H1 (cell line): ENCODE data around the gene HOXD12. TPM values are rescaled to one million over a fixed set of nuclear protein-coding genes. Genes with fewer than 3 reads are reported as not detected.
A peak's percentile ranks its signal among the peaks of the same experiment; 100 is the strongest.

ENCODE experiments used
- BACH1 ChIP-seq: IDR thresholded peaks from 2 replicates; pipeline ENCODE4 v1.6.1; 2012; ENCODE audit warnings: low read length, improper control_type of control experiment
- CBX8 ChIP-seq: fragments of 300-800, 300-1000 bp; sonication (generic); IDR thresholded peaks from 2 replicates; pipeline ENCODE4 v1.7.1; 2016; ENCODE audit warnings: low read depth, low read length, borderline replicate concordance
- CEBPB ChIP-seq: IDR thresholded peaks from 2 replicates; pipeline ENCODE4 v1.6.1; 2012; ENCODE audit warnings: low read depth, low read length
- CHD2 ChIP-seq: IDR thresholded peaks from 2 replicates; pipeline ENCODE4 v1.6.1; 2012; ENCODE audit warnings: low read length, improper control_type of control experiment
- CREB1 ChIP-seq: IDR thresholded peaks from 2 replicates; pipeline ENCODE4 v1.6.1; 2012; ENCODE audit warnings: inconsistent platforms
- EGR1 ChIP-seq: IDR thresholded peaks from 2 replicates; pipeline ENCODE4 v1.6.1; 2011; ENCODE audit warnings: low read depth, low read length, borderline replicate concordance
- EP300 ChIP-seq, 2 experiments: IDR thresholded peaks; 1 replicate in 1 of 2; 2 replicates in 1 of 2; pipeline ENCODE4 v1.6.1; 2011 to 2012; ENCODE audit warnings: low read depth in 2 of 2, low read length in 2 of 2, mild to moderate bottlenecking in 2 of 2, borderline replicate concordance in 1 of 2, inconsistent platforms in 1 of 2, moderate library complexity in 1 of 2
- EZH2 ChIP-seq: fragments of 200-600 bp; sonication (generic); IDR thresholded peaks from 2 replicates; pipeline ENCODE4 v1.7.1; 2012; ENCODE audit warnings: low read depth, mild to moderate bottlenecking, moderate library complexity, low read length, inconsistent platforms; ENCODE audit not compliant: severe bottlenecking
- GABPA ChIP-seq: IDR thresholded peaks from 2 replicates; pipeline ENCODE4 v1.6.1; 2011; ENCODE audit warnings: mild to moderate bottlenecking, low read length, moderate library complexity, borderline replicate concordance; ENCODE audit not compliant: insufficient read depth
- GTF2F1 ChIP-seq: IDR thresholded peaks from 2 replicates; pipeline ENCODE4 v1.6.1; 2012; ENCODE audit warnings: low read depth, low read length, improper control_type of control experiment, borderline replicate concordance
- HDAC6 ChIP-seq: IDR thresholded peaks from one replicate; pipeline ENCODE4 v1.7.1; 2012; ENCODE audit warnings: low read depth, mild to moderate bottlenecking, inconsistent platforms, low read length, moderate library complexity
- NANOG ChIP-seq: IDR thresholded peaks from 2 replicates; pipeline ENCODE4 v1.6.1; 2011; ENCODE audit warnings: low read length, low read depth, mild to moderate bottlenecking, inconsistent platforms; ENCODE audit not compliant: insufficient read depth, poor library complexity, severe bottlenecking
- RBBP5 ChIP-seq: IDR thresholded peaks from 2 replicates; pipeline ENCODE4 v1.7.1; 2012; ENCODE audit warnings: low read depth, mild to moderate bottlenecking, inconsistent platforms, low read length, moderate library complexity, borderline replicate concordance
- RFX5 ChIP-seq: IDR thresholded peaks from 2 replicates; pipeline ENCODE4 v1.6.1; 2011; ENCODE audit warnings: low read depth, low read length, improper control_type of control experiment, borderline replicate concordance
- SUZ12 ChIP-seq: fragments of 200-600 bp; sonication (generic); IDR thresholded peaks from 2 replicates; pipeline ENCODE4 v1.6.1; 2012; ENCODE audit warnings: mild to moderate bottlenecking, inconsistent platforms, low read length, moderate library complexity, mixed read lengths
- polyA plus RNA-seq, 7 experiments: library from polyadenylated mRNA; depleted of rRNA in 3 of 7; stranded (reverse) in 5 of 7; unstranded in 2 of 7; fragments of >200 nt in 5 of 7; fragments of 200-250 nt in 2 of 7; gene quantifications; 1 replicate in 5 of 7; 2 replicates in 1 of 7; 4 replicates in 1 of 7; pipeline versions ENCODE4 v1.2.1 to v1.2.3, GENCODE V29; 2011 to 2013; ENCODE audit warnings: missing spikeins in 2 of 7, mixed read lengths in 2 of 7
- total RNA-seq: library from RNA; stranded (reverse); fragmentation: NEBNext Ultra II Directional; extraction: Animal tissue kit (Norgen Biotek cat#: 25700); gene quantifications from 2 replicates; pipeline ENCODE4 v1.2.1, GENCODE V29; 2021
- TF ChIP-seq, protein P1 (sequence below), 3 experiments: IDR thresholded peaks; 1 replicate in 2 of 3; 2 replicates in 1 of 3; pipeline versions ENCODE4 v1.5.1 to v1.6.1; 2011; ENCODE audit warnings: low read length in 3 of 3, mild to moderate bottlenecking in 3 of 3, inconsistent platforms in 2 of 3, low read depth in 1 of 3, moderate library complexity in 1 of 3; ENCODE audit not compliant: insufficient read depth in 1 of 3; ENCODE audit errors: control extremely low read depth in 1 of 3
- TF ChIP-seq, protein P2 (sequence below): IDR thresholded peaks from 2 replicates; pipeline ENCODE4 v1.6.1; 2011; ENCODE audit warnings: low read depth, mild to moderate bottlenecking, low read length; ENCODE audit not compliant: insufficient read depth

HOXD12 gene
- total and polyA plus RNA-seq, 2 of the 8 experiments (the other 6 are each of a cell fraction or from before 2014, with no cell fraction given) = not detected

DNA sequence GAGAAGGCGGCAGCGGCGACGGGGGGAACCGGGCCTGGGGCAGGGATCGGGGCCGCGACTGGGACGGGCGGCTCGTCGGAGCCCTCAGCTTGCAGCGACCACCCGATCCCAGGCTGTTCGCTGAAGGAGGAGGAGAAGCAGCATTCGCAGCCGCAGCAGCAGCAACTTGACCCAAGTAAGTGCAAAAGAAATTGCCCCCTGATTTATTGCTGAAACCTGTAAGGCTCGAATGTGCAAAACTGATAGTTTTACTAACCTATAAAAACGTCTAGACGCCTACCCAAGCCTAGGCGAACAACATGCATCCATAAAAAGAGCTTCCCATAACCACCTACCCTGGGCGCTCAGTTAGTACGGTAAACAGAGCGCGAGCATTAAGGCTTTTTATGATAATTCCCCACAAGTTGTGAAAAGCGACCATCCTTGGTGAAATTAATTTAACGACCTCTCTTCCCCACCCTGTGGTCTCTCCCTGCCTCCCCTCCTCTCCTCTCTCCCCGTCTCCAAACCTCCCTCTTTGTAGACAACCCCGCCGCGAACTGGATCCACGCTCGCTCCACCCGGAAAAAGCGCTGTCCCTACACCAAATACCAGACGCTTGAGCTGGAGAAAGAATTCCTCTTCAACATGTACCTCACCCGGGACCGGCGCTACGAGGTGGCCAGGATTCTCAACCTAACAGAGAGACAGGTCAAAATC is 24.0 kb downstream of the HOXD12 start (continued):
- TF ChIP-seq CEBPB (no peak), HDAC6 (no peak), CHD2 (no peak), RBBP5 (no peak), SUZ12 (peak; percentile 87), EGR1 (no peak), EP300 (IDR thresholded peaks at IDR 0.05; ENCODE audit: borderline replicate concordance in 1 of 2, low read depth in 2 of 2, low read length in 2 of 2) (no peak), CREB1 (no peak), GTF2F1 (no peak), NANOG (no peak), CBX8 (peak; percentile 40; the same call in 1 of the 2 replicates), BACH1 (no peak), RFX5 (no peak), GABPA (no peak), EZH2 (peak; percentile 81)
- TF ChIP-seq, protein P1, sequence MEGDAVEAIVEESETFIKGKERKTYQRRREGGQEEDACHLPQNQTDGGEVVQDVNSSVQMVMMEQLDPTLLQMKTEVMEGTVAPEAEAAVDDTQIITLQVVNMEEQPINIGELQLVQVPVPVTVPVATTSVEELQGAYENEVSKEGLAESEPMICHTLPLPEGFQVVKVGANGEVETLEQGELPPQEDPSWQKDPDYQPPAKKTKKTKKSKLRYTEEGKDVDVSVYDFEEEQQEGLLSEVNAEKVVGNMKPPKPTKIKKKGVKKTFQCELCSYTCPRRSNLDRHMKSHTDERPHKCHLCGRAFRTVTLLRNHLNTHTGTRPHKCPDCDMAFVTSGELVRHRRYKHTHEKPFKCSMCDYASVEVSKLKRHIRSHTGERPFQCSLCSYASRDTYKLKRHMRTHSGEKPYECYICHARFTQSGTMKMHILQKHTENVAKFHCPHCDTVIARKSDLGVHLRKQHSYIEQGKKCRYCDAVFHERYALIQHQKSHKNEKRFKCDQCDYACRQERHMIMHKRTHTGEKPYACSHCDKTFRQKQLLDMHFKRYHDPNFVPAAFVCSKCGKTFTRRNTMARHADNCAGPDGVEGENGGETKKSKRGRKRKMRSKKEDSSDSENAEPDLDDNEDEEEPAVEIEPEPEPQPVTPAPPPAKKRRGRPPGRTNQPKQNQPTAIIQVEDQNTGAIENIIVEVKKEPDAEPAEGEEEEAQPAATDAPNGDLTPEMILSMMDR (IDR thresholded peaks at IDR 0.05; ENCODE audit: control extremely low read depth in 1 of 3, insufficient read depth in 1 of 3, low read depth in 1 of 3, low read length in 3 of 3) = no peak
- TF ChIP-seq, protein P2, sequence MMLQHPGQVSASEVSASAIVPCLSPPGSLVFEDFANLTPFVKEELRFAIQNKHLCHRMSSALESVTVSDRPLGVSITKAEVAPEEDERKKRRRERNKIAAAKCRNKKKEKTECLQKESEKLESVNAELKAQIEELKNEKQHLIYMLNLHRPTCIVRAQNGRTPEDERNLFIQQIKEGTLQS = no peak
